Measurements from ENCODE around the gene SMIM38. TPM values are rescaled to one million over a fixed set of nuclear protein-coding genes. Genes with fewer than 3 reads are reported as not detected.

The SMIM38 gene
- total RNA-seq (2021; ENCODE audit: unreplicated experiment) (0.54 TPM), Bru-seq, nascent RNA (percentile 41 among the genes with signal in this experiment), BruChase-seq, experiment 1, labeled RNA remaining after a 6-hour chase (percentile 53 among the genes with signal in this experiment), BruChase-seq, experiment 2, labeled RNA remaining after a 2-hour chase (percentile 52 among the genes with signal in this experiment)
- polyA plus RNA-seq (2012): 0.16 and 0.26 TPM in 2 replicates
- long read RNA-seq: 0 reads

DNA sequence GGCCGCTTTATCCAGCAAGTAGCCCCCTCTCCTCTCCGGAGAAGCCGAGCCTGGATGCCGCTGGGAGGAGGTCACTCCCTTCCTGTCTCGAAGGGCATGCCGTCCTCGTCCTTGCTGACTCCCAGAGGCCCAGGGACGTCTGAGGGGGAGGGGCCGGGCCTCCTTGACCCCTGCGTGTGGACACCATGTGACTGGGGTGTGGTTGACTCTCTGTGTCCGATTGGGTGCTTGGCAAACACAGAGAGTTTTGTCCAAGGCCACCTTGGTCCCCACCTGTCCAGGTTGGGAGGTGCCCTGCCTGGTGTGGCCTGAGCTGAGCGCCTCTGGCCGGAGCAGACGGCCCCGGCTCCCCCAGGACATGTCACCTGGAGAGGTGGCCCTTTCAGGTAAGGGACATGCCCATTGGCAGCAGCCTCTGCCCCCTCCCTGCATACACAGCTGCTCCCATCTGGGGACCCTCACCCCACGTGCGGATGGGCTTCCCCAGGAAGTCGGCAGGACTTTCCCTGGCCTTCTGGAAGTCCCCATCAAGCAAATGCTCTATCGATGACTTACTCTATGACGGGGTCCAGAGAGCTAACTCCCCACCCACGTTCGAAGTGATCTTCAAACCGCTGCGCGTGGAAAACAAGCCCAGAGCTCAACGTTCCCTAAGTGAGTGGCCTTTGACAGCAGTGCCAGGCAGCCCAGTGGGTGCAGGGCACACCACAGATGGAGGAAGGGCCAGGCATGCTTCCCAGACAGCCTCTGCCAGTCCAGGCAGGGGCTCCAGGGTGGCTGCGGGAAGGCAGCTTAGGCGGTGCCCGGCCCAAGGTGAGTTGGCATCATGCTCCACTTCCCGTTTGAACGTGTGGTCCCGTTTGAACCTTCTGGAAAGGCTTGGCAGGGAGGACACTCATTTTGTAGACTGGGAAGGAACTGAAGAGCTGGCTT, at the start of gene SMIM38:
TSS of gene SMIM38 (plus strand) at position 634 of the 933 bp plus-strand sequence. CDS start 1,912 bp downstream, outside the sequence.
- CTCF ChIA-PET: interaction anchor here (1.0 to 1.4 kb wide), 2 partner anchors 24 kb away, joined by 3 to 5 read pairs; no protein-coding TSS in a partner anchor

More for the DNA sequence above, at the start of gene SMIM38:
- Histone ChIP-seq H3K27me3 (ENCODE audit: insufficient read depth, low read length) (no peaks in the 10 kb centered on the region), H2AFZ (ENCODE audit: low read depth, low read length, poor library complexity, severe bottlenecking) (no peak within 1 kb of the TSS), H3K9me3 (ENCODE audit: control insufficient read depth in 1 of 2, insufficient read depth in 1 of 2, low read depth in 1 of 2, low read length in 2 of 2) (no peaks in the 10 kb centered on the region), H3K4me1 (ENCODE audit: control insufficient read depth in 1 of 2, insufficient read depth in 2 of 2, low read length in 2 of 2) (no peaks in the 10 kb centered on the region), H3K9me2 (ENCODE audit: insufficient read depth) (no peaks in the 10 kb centered on the region), H3K27ac (ENCODE audit: low read depth, low read length) (no peak within 1 kb of the TSS), H3K4me2 (ENCODE audit: low read length) (no peak within 1 kb of the TSS), H3K36me3 (ENCODE audit: control insufficient read depth in 1 of 2, insufficient read depth in 2 of 2, low read length in 2 of 2) (no peaks in the 10 kb centered on the region), H3K4me3 (replicated peaks in 1 of 2; ENCODE audit: low read depth in 1 of 2, low read length in 2 of 2) (no peak within 1 kb of the TSS), H3K79me2 (ENCODE audit: insufficient read depth, low read length) (no peaks in the 10 kb centered on the region), H3K9ac (ENCODE audit: low read length) (no peak within 1 kb of the TSS), H4K20me1 (ENCODE audit: insufficient read depth) (no peaks in the 10 kb centered on the region)
- ChIA-PET POLR2A (no interaction called here), RAD21 (ENCODE audit: low non-redundant PET in 1 of 2, low total read pairs in 2 of 2, uncharacterized antibody in 2 of 2, unreplicated experiment in 2 of 2) (no interaction called here)
- intact Hi-C loops (cut with micrococcal nuclease): no loop called here
- no peak for TF ChIP-seq YY1 (IDR thresholded peaks at IDR 0.05; ENCODE audit: extremely low read depth, insufficient replicate concordance, low read depth, low read length)
- no peak for TF ChIP-seq EZH2 (IDR thresholded peaks at IDR 0.05)
- TF ChIP-seq, protein P1, sequence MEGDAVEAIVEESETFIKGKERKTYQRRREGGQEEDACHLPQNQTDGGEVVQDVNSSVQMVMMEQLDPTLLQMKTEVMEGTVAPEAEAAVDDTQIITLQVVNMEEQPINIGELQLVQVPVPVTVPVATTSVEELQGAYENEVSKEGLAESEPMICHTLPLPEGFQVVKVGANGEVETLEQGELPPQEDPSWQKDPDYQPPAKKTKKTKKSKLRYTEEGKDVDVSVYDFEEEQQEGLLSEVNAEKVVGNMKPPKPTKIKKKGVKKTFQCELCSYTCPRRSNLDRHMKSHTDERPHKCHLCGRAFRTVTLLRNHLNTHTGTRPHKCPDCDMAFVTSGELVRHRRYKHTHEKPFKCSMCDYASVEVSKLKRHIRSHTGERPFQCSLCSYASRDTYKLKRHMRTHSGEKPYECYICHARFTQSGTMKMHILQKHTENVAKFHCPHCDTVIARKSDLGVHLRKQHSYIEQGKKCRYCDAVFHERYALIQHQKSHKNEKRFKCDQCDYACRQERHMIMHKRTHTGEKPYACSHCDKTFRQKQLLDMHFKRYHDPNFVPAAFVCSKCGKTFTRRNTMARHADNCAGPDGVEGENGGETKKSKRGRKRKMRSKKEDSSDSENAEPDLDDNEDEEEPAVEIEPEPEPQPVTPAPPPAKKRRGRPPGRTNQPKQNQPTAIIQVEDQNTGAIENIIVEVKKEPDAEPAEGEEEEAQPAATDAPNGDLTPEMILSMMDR (IDR thresholded peaks at IDR 0.05 in 2 of 3, conservative IDR thresholded peaks at IDR 0.05 in 1 of 3; ENCODE audit: borderline replicate concordance in 1 of 3, insufficient read depth in 1 of 3, low read depth in 2 of 3, low read length in 2 of 3): no peak
- TF ChIP-seq POLR2A (IDR thresholded peaks at IDR 0.05; ENCODE audit: borderline replicate concordance, extremely low read depth, insufficient read depth, insufficient read length): no peak
- TF ChIP-seq SP1 (IDR thresholded peaks at IDR 0.05; ENCODE audit: low read depth): no peak
- DNase-seq (ENCODE audit: low read depth, low spot score) (no peak), ATAC-seq (0 out of 2 replicates have a peak, but pooled peaks have one; percentile 36)
- BruUV-seq (replicated peaks): no TSS peak
